NCI-H2081 treated with DMSO at 0.1 percent for 48 hours (cell line): ENCODE results near the gene SRGAP2B.
"Not testable (repeated sequence)": the region's sequence is repeated elsewhere in the genome, so short reads cannot be mapped to it uniquely, and the experiment has no call there.

Experiments
- DNase-seq: peaks from one replicate; lab custom pipeline; 2025; lab: John Stamatoyannopoulos, UW

SRGAP2B gene

GRCh38 chr1:144946525-144947480 lies 148.3 kb downstream of the SRGAP2B start:
- DNase-seq, result not testable (repeated sequence)

DNA sequence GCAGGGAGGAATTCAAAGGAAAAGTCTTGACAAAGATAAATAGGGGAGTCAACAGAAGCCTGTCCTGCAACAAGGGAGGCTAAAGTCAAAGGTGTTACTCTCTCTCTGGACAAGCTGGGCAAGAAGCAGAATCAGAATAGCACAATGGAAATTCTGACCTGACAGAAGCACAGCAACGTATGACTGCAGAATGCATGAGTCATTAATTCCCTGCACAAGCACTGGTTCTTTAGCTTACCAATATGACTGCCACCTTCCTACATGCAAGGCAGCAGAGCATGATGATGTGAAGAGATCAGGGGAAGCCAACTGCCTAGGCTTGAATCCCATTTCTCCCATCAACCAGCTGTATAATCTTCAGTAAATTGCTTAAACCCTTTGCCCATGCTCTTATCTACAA lies 153.4 kb downstream of the SRGAP2B start:
- not testable (repeated sequence) for DNase-seq

DNA sequence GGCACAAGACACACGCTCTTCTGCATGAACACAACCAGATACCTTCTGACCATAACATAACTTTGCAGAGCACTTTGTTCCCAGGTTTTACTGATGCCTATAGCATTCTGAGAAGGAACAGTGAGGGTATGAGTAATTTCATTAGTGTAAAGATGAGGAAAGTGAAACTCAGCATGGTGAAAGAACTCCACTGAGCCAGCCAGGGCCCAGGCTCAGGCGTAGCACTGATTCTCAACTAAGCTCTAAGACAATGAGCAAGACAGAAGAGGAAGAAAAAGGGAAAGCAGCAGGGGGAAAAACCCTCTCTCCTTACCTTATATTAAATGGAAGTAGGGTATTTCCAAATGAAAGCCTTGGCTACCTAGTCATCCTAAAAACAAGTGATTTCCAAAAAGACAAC lies 155.1 kb downstream of the SRGAP2B start:
- not testable (repeated sequence) for DNase-seq

DNA sequence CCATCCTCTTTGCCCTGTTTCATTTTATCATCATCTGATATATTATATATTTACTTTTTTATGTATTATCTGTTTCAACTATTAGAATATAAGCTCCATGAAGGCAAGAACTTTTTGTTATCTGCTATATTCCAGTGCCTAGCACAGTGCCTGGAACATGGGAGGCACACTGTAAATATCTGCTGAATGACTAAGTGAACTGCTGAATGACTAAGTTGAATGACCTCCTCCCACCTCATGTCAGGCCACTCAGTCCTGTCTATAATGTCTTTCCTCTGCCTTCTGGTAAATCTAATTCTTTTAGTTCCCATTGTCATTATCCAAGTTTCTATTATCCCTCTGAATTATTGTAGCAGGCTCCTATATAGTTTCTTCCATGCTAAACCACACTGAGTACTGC lies 156.5 kb downstream of the SRGAP2B start:
- DNase-seq, result not testable (repeated sequence)

- not testable (repeated sequence) for DNase-seq
Observed at GRCh38 chr1:144936186-144936732, 158.9 kb downstream of the SRGAP2B start.

- DNase-seq, result not testable (repeated sequence)
Observed at GRCh38 chr1:144935310-144935709, 159.8 kb downstream of the SRGAP2B start.

DNA sequence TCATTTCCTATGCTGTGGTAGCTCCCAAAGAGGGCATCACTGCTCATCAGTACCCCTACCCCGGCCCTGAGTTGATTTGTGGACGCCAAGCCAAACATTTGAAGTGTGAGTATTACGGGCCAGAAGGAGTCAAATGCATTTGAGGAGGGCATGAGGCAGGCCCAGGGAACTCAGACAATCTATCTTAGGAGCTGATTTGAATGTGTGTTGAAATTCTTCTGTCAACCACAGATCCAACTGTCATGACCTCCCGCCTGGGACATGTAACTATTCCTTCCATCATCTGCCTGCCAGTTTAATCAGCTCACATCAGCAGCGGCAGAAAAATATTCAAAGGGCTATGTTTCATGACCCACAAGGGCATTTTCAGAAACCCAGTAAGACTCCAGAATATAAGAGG lies 162.1 kb downstream of the SRGAP2B start:
- DNase-seq, result not testable (repeated sequence)

DNA sequence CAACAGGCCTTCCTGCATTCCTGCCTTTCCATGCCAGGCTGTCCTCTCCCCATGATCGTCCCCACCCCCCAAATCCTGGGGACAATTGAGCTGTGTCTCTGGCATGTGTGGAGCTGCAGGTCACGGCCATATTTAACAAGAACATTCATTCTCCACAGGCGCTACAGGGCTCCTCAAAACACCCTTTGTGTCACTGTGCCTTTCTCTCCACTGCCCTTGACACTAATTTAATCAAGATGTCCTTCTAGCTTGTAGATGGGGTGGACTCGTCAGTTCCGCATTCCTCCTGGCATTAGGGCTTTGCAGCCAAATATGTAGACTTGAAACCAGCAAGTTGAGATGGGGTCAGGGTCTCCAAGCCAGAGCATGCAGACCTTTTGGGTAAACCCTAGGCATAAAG lies 163.0 kb downstream of the SRGAP2B start:
- DNase-seq, result not testable (repeated sequence)

GRCh38 chr1:144931553-144931952 lies 163.6 kb downstream of the SRGAP2B start:
- not testable (repeated sequence) for DNase-seq

GRCh38 chr1:144930085-144930777 lies 164.9 kb downstream of the SRGAP2B start:
- DNase-seq, result not testable (repeated sequence)

DNA sequence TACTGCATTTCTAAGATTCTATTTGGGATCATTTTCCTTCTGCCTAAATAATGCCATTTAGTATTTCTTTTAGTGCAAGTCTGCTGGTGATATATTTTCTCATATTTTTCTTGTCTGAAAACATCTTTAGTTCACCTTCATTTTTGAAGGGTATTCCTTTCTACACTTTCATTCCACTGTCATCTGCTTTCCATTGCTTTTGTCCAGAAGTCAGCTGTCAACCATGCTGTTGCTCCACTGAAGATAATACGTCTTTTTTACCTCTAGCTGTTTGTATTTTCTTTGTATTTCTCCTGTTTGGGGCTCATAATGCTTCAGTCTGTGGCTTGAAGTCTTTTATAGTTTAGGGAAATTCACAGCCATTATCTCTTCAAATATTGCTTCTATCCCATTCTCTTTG lies 167.8 kb downstream of the SRGAP2B start:
- not testable (repeated sequence) for DNase-seq

DNA sequence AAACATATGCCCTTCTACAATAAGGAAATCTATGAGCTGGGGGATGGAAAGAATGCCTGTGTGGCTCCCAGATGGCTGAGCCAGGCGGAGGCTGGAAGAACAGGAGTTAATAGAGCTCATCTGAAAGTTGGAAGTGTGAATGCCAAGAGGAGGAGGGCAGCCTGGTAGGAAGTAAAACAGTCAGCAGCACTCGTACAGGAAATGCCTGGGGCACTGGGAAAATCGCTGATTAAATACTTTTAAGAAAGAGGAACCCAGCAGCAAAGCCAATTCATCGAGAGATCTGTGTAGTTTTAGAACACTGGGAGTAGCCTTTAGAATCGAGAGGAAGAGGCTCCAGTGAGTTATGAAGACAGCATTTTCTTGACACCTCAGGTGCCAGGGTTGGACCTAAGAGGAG lies 171.5 kb downstream of the SRGAP2B start:
- DNase-seq, result not testable (repeated sequence)

GRCh38 chr1:144922785-144923184 lies 172.3 kb downstream of the SRGAP2B start:
- DNase-seq, result not testable (repeated sequence)

- DNase-seq, result not testable (repeated sequence)
Observed at GRCh38 chr1:144919106-144919505, 176.0 kb downstream of the SRGAP2B start.

DNA sequence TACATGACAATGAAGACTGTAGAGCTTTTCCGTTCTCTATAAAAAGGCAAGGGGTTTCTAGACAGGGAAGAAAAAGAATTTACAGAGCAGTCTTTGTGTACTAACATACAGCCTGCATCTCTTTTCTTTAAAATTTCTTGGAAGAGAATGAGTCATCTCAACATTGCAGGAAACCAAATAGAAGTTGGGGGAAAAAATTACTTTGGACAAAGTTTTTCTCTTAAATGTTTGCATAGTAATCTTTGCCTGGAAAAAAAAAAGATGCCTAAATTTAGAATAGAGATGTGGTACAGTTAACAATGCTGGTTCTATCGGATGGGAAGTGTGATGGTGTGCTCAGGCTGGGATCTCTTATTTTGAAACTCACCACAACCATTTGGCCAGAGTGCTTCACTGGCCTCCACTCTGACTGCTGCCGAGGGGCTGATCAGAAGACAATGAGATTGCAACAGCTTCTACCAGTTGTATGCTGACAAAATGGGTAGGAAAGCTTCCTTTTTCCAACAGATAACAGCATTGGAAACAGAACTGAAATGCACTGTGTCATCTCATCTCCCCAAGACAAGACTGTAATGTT lies 177.0 kb downstream of the SRGAP2B start:
- not testable (repeated sequence) for DNase-seq

DNA sequence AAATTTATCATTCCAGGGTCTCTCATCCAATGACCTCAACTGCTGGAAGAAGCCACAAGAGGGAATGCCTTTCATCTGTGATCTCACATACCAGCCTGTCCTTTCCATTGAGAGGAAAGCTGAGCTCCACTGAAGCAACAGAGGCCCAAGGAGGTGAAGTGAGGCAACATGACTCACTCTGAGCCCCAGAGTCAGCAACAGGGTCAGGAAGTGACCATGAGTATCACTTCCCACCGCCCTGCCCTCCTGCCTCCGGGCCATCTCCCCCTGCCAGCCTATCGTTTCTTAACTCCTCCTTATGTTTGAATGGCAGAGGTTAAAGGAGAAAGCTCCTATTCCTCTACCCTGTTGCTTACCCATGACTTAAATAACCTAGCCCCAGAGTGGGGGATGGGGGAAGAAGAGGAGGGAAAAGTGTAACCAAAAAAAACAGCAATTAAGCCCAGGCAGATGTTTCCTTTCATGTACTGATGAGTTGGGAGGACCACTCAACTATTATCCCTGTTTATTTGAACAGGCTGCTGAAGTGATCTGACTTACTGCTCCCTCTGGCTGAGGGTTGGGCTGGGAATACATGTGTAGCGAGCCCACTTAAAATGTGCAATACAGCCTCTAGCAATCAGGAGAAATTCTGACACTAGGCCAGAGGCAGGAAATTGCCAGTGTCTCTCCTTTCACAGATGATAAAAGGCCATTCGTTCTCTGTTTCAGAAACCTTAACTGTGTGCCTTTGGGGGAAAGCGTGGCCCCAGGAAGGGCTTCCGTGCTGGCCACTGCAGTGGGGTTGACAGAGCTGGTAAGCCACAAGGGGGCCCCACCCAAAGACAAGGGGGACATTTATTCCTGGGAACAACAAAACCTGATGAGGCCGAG lies 177.7 kb downstream of the SRGAP2B start:
- not testable (repeated sequence) for DNase-seq

DNA sequence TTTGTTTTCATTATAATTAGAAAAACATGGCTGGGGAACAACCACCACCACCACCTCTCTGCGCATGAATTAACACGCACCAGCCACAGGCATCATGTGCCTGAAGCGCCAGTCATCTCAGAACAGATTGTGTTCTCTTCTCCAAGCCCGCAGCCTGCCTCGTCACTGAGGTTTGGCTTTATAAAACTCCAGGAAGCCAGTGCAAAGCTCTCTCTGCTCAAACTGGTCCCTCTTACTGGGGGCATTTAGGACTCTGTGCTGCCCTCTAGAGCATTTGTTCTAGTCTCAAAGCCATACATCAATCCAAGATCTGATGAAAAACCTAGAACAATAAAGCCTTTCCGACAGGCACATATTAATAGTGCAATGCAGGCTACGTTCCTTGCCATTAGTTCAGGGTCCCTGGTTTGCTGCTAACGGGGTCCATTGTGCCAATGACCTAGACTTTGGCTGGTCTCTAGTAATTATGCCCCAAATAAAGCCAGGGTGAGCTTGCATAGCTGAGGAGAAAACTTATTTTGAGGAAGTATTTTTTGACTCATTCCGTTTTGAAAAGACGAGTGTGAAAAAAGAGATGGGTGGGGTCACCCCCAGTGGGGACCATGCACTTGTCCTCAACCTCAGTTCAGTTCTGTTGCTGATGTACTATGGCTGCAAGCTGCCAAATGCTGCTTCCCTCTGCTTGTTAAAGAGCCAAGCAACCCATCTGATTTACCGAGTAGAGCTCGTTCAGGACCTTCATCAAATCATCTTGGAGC lies 181.0 kb downstream of the SRGAP2B start:
- DNase-seq, result not testable (repeated sequence)

DNA sequence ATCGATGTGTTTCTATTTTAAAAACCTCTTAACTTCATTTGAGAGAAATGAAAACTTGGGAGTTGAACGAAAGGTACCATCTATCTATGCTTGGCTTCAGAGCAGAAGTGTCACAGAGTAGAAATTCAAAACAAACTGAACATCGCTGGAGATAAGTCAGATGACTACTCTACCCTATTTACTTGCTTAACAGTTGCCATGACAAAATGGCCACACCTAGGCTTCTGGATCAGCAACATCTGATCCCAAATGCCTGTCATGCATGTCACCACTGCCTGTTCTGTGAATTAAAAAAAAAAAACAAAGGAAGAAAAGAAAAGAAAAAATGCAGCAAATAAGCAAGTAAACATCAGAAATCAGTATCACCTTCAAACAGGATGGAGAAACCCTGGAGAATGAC lies 181.7 kb downstream of the SRGAP2B start:
- DNase-seq, result not testable (repeated sequence)

- not testable (repeated sequence) for DNase-seq
Observed at GRCh38 chr1:144910729-144911128, 184.4 kb downstream of the SRGAP2B start.

DNA sequence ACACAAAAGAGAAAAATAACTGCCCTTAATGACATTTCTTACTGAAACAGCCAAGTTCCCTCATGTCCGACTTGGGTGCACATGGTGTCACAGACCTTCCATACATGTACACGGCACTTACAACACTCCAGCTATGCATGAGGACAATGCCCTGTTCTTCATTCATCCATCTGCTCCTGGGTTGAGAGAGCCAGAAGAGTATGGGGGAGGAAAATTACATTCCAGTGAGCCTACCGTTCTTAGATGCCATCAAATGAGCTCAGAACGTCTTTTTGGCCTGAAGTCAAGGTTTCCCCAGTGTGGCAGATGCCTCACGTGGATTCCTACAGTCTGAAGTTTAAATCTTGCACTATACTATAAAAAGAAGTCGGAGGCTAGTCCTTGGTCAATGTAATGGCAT lies 194.3 kb downstream of the SRGAP2B start:
- DNase-seq, result not testable (repeated sequence)
